Measurements from ENCODE around the gene ATP5PF. TPM values are rescaled to one million over a fixed set of nuclear protein-coding genes. Genes with fewer than 3 reads are reported as not detected.
A peak's percentile ranks its signal among the peaks of the same experiment; 100 is the strongest.

ATP5PF gene
- total RNA-seq, 1 experiment from 2014 or later, result 156 TPM

GRCh38 chr21:25709684-25710265 is 24.9 kb downstream of the ATP5PF start:
- H3K27ac Mint-ChIP-seq (ENCODE audit: unreplicated experiment), result no peak overlapping the region

GRCh38 chr21:25708467-25709065 is 26.1 kb downstream of the ATP5PF start:
- H3K4me1 ChIP-seq, result no peaks in the 10 kb centered on the region
- intact Hi-C loops (cut with micrococcal nuclease; ENCODE audit: unreplicated experiment), result loop anchor here (1.0 kb wide), 1 partner anchor 100 kb away; no protein-coding TSS in a partner anchor
- Mint-ChIP-seq H3K4me3 (ENCODE audit: unreplicated experiment) (no peak overlapping the region), H3K4me1 (ENCODE audit: low read depth, unreplicated experiment) (no peaks in the 10 kb centered on the region), H3K27me3 (ENCODE audit: insufficient read depth, unreplicated experiment) (peaks cover 3% of the 10 kb centered on the region), H3K36me3 (ENCODE audit: insufficient read depth, unreplicated experiment) (no peaks in the 10 kb centered on the region), H3K27ac (ENCODE audit: unreplicated experiment) (no peak overlapping the region), H3K9me3 (ENCODE audit: unreplicated experiment) (no peaks in the 10 kb centered on the region)
- H3K4me3 ChIP-seq (ENCODE audit: low read depth, low read length), result no peak overlapping the region
- no TSS peak for BruUV-seq (replicated peaks)
- H3K9me3 ChIP-seq, result no peaks in the 10 kb centered on the region
- no peaks in the 10 kb centered on the region for H3K36me3 ChIP-seq (ENCODE audit: control insufficient read depth, insufficient read depth, low read length)
- H3K27me3 ChIP-seq (replicated peaks; ENCODE audit: control insufficient read depth, insufficient read depth, low read length), result no peaks in the 10 kb centered on the region
- peak; percentile 75 to 82 for TF ChIP-seq CTCF (IDR thresholded peaks at IDR 0.05; ENCODE audit: insufficient read depth in 1 of 2, low read depth in 1 of 2, low read length in 1 of 2, severe bottlenecking in 1 of 2, unreplicated experiment in 1 of 2)
- ChIA-PET CTCF (no interaction called here), POLR2A (no interaction called here)
- DNase-seq, result peak in 1 of 2 experiments; percentile 22

More at GRCh38 chr21:25709684-25710265, 24.9 kb downstream of the ATP5PF start:
- no peak for DNase-seq
- no peaks in the 10 kb centered on the region for H3K4me1 ChIP-seq
- no TSS peak for BruUV-seq (replicated peaks)
- H3K4me3 Mint-ChIP-seq (ENCODE audit: unreplicated experiment), result no peak overlapping the region
- no peak for TF ChIP-seq CTCF (IDR thresholded peaks at IDR 0.05; ENCODE audit: insufficient read depth in 1 of 2, low read depth in 1 of 2, low read length in 1 of 2, severe bottlenecking in 1 of 2, unreplicated experiment in 1 of 2)
- CTCF ChIA-PET, result no interaction called here
- no peaks in the 10 kb centered on the region for H3K27me3 ChIP-seq (replicated peaks; ENCODE audit: control insufficient read depth, insufficient read depth, low read length)
- POLR2A ChIA-PET, result no interaction called here
- no peaks in the 10 kb centered on the region for H3K9me3 Mint-ChIP-seq (ENCODE audit: unreplicated experiment)
- H3K4me3 ChIP-seq (ENCODE audit: low read depth, low read length), result no peak overlapping the region
- no peaks in the 10 kb centered on the region for H3K4me1 Mint-ChIP-seq (ENCODE audit: low read depth, unreplicated experiment)
- intact Hi-C loops (cut with micrococcal nuclease; ENCODE audit: unreplicated experiment), result no loop called here
- H3K9me3 ChIP-seq, result no peaks in the 10 kb centered on the region
- peaks cover 3% of the 10 kb centered on the region for H3K27me3 Mint-ChIP-seq (ENCODE audit: insufficient read depth, unreplicated experiment)
- H3K36me3 ChIP-seq (ENCODE audit: control insufficient read depth, insufficient read depth, low read length), result no peaks in the 10 kb centered on the region
- H3K36me3 Mint-ChIP-seq (ENCODE audit: insufficient read depth, unreplicated experiment), result no peaks in the 10 kb centered on the region

- Histone ChIP-seq H3K4me1 (no peaks in the 10 kb centered on the region), H3K9me3 (no peaks in the 10 kb centered on the region), H3K36me3 (ENCODE audit: control insufficient read depth, insufficient read depth, low read length) (no peaks in the 10 kb centered on the region), H3K4me3 (ENCODE audit: low read depth, low read length) (no peak overlapping the region), H3K27me3 (replicated peaks; ENCODE audit: control insufficient read depth, insufficient read depth, low read length) (no peaks in the 10 kb centered on the region)
- DNase-seq, result no peak
- Mint-ChIP-seq H3K27ac (ENCODE audit: unreplicated experiment) (no peak overlapping the region), H3K36me3 (ENCODE audit: insufficient read depth, unreplicated experiment) (no peaks in the 10 kb centered on the region), H3K4me3 (ENCODE audit: unreplicated experiment) (no peak overlapping the region), H3K9me3 (ENCODE audit: unreplicated experiment) (no peaks in the 10 kb centered on the region), H3K4me1 (ENCODE audit: low read depth, unreplicated experiment) (no peaks in the 10 kb centered on the region), H3K27me3 (ENCODE audit: insufficient read depth, unreplicated experiment) (no peaks in the 10 kb centered on the region)
- TF ChIP-seq CTCF (IDR thresholded peaks at IDR 0.05; ENCODE audit: insufficient read depth in 1 of 2, low read depth in 1 of 2, low read length in 1 of 2, severe bottlenecking in 1 of 2, unreplicated experiment in 1 of 2), result no peak
- no TSS peak for BruUV-seq (replicated peaks)
- POLR2A ChIA-PET, result no interaction called here
- intact Hi-C loops (cut with micrococcal nuclease; ENCODE audit: unreplicated experiment), result no loop called here
- CTCF ChIA-PET, result interaction anchor here (0.6 kb wide), 1 partner anchor 8 kb away, joined by 5 read pairs; no protein-coding TSS in a partner anchor
Measured at GRCh38 chr21:25701529-25701928, 33.2 kb downstream of the ATP5PF start.
